WI38 (cell line): ENCODE measurements around the gene PHACTR1.

ENCODE experiments used
- H3K4me3 ChIP-seq: 2 replicates; pipeline ENCODE4 v1.5.1; 2011; ENCODE audit warnings: low read depth, mild to moderate bottlenecking, control low read depth, low read length
- CTCF ChIP-seq: IDR thresholded peaks from 2 replicates; pipeline ENCODE4 v1.5.1; 2012; ENCODE audit warnings: low read depth, mild to moderate bottlenecking, control low read depth, low read length

The PHACTR1 gene

GRCh38 chr6:13201336-13201735, 484.8 kb downstream of the PHACTR1 start:
- H3K4me3 ChIP-seq: no peak overlapping the region
- no peak for TF ChIP-seq CTCF

- H3K4me3 ChIP-seq: no peak overlapping the region
- no peak for TF ChIP-seq CTCF
These were observed 486.6 kb downstream of the PHACTR1 start for GRCh38 chr6:13203145-13203544.

GRCh38 chr6:13205106-13205505, 488.5 kb downstream of the PHACTR1 start:
- no peak overlapping the region for H3K4me3 ChIP-seq
- TF ChIP-seq CTCF: no peak

GRCh38 chr6:13212096-13212495, 495.5 kb downstream of the PHACTR1 start:
- H3K4me3 ChIP-seq: no peak overlapping the region
- TF ChIP-seq CTCF: no peak

- H3K4me3 ChIP-seq: no peak overlapping the region
- no peak for TF ChIP-seq CTCF
These were observed 496.0 kb downstream of the PHACTR1 start for GRCh38 chr6:13212538-13212937.

- TF ChIP-seq CTCF: no peak
These were observed 498.8 kb downstream of the PHACTR1 start for GRCh38 chr6:13215390-13215789.

GRCh38 chr6:13216236-13217014, 499.9 kb downstream of the PHACTR1 start:
- H3K4me3 ChIP-seq: no peak overlapping the region
- no peak for TF ChIP-seq CTCF

More at GRCh38 chr6:13215390-13215789, 498.8 kb downstream of the PHACTR1 start:
- no peak overlapping the region for H3K4me3 ChIP-seq
